Activated B cell treated with CpG ODN at 0.5 μM for 24 hours (primary cell): ENCODE data around the gene SRXN1. TPM values are rescaled to one million over a fixed set of nuclear protein-coding genes. Genes with fewer than 3 reads are reported as not detected.

ENCODE experiments used
- ATAC-seq: fragments of 200-7000 bp; cut with Tn5 transposase; one replicate; pipeline ENCODE4 v1.10.0; 2021; ENCODE audit warnings: low read depth, mild to moderate bottlenecking, moderate library complexity
- CTCF ChIA-PET: fragments of 350-600 bp; sonication (Branson Sonifier 250); formaldehyde crosslinking; loops from one replicate; lab custom pipeline; 2021; ENCODE audit warnings: antibody characterized with exemption; lab: Charles Lee
- POLR2A ChIA-PET: fragments of 350-600 bp; sonication (Branson Sonifier 250); formaldehyde crosslinking; loops from one replicate; lab custom pipeline; 2021; ENCODE audit warnings: antibody characterized with exemption; lab: Charles Lee
- DNase-seq: peaks from one replicate; pipeline ENCODE4 v3.0.0; 2022
- H3K27ac Mint-ChIP-seq: one replicate; pipeline ENCODE4 v1.8.0; 2020; ENCODE audit warnings: mixed read lengths
- H3K27me3 Mint-ChIP-seq: one replicate; pipeline ENCODE4 v1.8.0; 2021; ENCODE audit warnings: mixed read lengths
- H3K36me3 Mint-ChIP-seq: one replicate; pipeline ENCODE4 v1.8.0; 2021; ENCODE audit warnings: low read depth, mixed read lengths
- H3K4me1 Mint-ChIP-seq: one replicate; pipeline ENCODE4 v1.8.0; 2021; ENCODE audit warnings: mixed read lengths
- H3K4me3 Mint-ChIP-seq: one replicate; pipeline ENCODE4 v1.8.0; 2020; ENCODE audit warnings: mild to moderate bottlenecking, mixed read lengths
- H3K9me3 Mint-ChIP-seq: one replicate; pipeline ENCODE4 v1.8.0; 2020; ENCODE audit warnings: mixed read lengths
- CTCF ChIP-seq: fragments of 200-600 bp; IDR thresholded peaks from one replicate; pipeline ENCODE4 v1.8.0; 2022; ENCODE audit warnings: antibody characterized with exemption, mild to moderate bottlenecking
- intact Hi-C: fragments of 100-400 bp; cut with micrococcal nuclease; formaldehyde crosslinking; loops from one replicate; pipeline ENCODE4 v1.15.1; 2024
- total RNA-seq: library from RNA; stranded (reverse); gene quantifications from 2 replicates; pipeline ENCODE4 v1.2.3, GENCODE V29; 2022

Gene SRXN1
- total RNA-seq, 1 donor from 2014 or later, result 7.4 TPM

DNA sequence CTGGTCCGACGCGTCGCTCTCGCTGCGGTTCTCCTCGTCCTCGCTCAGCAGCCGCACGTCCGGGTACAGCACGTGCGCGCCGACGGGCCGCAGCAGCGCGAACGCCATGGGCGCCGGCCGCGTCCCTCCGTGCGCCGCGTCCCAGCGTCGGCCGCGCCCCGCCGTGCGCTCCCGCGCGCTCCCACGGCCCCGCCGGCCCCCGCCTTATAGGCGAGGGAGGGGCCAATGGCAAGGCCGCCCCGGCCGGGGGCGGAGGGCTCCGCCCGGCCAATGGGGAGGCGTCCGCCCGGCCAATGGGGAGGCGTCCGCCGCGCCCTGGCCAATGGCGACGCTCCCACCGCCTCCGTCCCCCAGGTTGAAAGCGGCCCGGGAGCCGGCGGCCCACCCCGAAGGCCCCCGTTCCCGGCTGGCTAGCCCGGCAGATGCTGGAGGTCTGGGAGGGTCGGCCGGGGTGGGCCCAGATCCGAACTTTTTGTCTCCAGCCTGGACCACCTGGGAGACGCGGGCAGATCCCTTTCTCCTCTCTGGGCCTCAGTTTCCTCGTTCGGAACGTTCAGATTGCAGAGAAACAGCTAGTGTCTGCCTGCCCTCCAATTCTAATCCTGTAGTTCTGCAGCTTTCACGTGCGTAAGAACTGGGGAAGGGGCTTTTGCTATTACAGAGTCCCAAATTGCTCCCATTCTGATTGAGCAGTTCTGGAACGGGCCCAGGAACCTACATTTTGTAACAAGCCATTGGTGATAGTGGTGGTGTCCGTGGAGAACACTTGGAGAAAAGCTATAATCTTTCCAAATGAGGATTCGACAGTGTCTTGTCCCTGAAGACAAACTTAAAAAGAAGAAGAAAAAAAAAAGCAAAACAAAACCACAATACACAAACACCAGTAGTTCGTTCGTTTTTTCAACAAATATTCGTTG, 42.6 kb downstream of the SRXN1 start, which contains the start of gene TCF15:
Gene TCF15, minus strand, starts transcription at position 180 of the 917 bp plus-strand sequence. Its CDS starts 72 bp downstream, at position 108.
- Mint-ChIP-seq H3K9me3 (no peaks in the 10 kb centered on the region), H3K4me3 (peak within 1 kb of the TSS; percentile 4), H3K27me3 (peaks cover 62% of the 10 kb centered on the region), H3K4me1 (peaks cover 8% of the 10 kb centered on the region), H3K27ac (no peak within 1 kb of the TSS), H3K36me3 (no peaks in the 10 kb centered on the region)
- CTCF ChIA-PET, result no interaction called here
- ATAC-seq, result peak; percentile 69
- no peak for DNase-seq
- intact Hi-C loops, result no loop called here
- no peak for TF ChIP-seq CTCF
- POLR2A ChIA-PET, result no interaction called here

DNA sequence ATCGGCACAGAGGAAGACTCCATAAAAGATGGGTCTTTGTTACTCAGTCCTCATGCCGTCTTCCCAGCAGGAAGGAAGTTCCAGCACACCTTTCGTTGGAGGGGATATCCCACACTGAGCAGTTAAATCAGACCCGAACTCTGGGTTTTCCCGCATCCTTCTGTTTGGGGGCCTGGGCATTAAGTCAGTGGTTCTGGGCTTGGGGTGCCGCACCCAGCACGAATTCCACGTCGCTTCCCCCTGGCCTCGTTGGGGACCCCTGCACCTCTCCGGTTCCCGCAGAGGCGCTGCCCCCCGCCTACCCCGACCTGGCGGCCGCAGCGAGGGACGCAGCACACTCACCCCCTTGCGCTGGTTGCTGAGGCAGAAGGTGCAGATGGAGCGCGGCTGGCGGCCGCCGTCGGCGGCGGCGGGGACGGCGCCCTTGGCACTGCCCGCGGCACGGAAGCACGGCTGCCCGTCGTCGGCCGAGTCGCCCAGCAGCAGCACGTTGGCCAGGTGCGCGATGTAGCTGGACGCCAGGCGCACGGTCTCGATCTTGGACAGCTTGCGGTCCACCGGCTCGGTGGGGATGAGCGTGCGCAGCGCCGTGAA, 43.5 kb downstream of the SRXN1 start:
- POLR2A ChIA-PET, result no interaction called here
- DNase-seq (no peak), ATAC-seq (no peak)
- H3K27me3 Mint-ChIP-seq, result peaks cover 59% of the 10 kb centered on the region
- intact Hi-C loops, result no loop called here
- TF ChIP-seq CTCF, result no peak
- CTCF ChIA-PET, result no interaction called here
- H3K36me3 Mint-ChIP-seq, result no peaks in the 10 kb centered on the region
- no peak overlapping the region for H3K27ac Mint-ChIP-seq
- no peaks in the 10 kb centered on the region for H3K9me3 Mint-ChIP-seq
- peaks cover 8% of the 10 kb centered on the region for H3K4me1 Mint-ChIP-seq
- no peak overlapping the region for H3K4me3 Mint-ChIP-seq

DNA sequence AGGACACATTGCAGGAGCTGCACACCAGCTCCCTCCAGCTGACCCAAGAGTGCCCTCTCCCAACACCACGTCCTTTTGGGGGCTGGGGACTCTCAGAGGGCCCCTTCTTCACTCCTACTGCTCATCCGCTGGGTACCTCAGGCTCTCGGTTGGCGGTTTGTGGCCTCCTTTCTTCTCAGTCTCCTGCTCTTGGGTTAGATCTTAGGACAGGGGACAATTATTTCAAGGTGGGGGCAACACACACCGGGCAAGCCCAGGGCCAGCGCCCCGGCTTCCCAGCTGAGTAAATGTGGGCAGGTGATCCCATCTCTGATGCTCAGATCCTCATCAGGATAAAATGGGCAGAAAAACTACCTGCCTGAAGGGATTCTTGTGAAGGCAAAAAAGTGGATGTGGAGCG, 44.0 kb downstream of the SRXN1 start:
- ChIA-PET CTCF (no interaction called here), POLR2A (no interaction called here)
- no peak for DNase-seq
- no peak overlapping the region for H3K27ac Mint-ChIP-seq
- H3K36me3 Mint-ChIP-seq, result no peaks in the 10 kb centered on the region
- no peak for TF ChIP-seq CTCF
- ATAC-seq, result no peak
- peaks cover 8% of the 10 kb centered on the region for H3K4me1 Mint-ChIP-seq
- H3K9me3 Mint-ChIP-seq, result no peaks in the 10 kb centered on the region
- intact Hi-C loops, result no loop called here
- no peak overlapping the region for H3K4me3 Mint-ChIP-seq
- H3K27me3 Mint-ChIP-seq, result peaks cover 57% of the 10 kb centered on the region

DNA sequence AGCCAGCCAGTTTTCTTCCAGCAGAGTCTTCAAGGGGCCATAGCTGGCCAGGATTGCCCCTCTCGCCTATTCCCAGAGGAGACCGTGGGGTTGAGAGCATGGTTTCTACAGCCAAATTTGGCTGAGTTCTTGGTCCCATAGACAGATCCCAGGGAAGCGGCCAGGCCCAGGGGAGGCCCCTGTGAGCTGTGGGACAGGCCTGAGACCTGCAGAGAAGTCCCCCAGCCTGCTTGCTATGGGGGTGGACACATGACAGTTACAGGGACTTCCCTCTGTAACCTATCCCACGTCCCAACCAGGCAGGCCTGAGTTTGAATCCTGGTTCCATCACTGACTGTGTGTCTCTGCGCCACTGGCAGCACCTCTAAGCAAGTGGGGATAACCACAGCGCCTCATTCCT, 45.5 kb downstream of the SRXN1 start:
- no peak for TF ChIP-seq CTCF
- Mint-ChIP-seq H3K4me3 (no peak overlapping the region), H3K27ac (no peak overlapping the region), H3K4me1 (peaks cover 8% of the 10 kb centered on the region), H3K9me3 (no peaks in the 10 kb centered on the region), H3K36me3 (no peaks in the 10 kb centered on the region), H3K27me3 (peaks cover 43% of the 10 kb centered on the region)
- intact Hi-C loops, result no loop called here
- ChIA-PET CTCF (no interaction called here), POLR2A (no interaction called here)
- no peak for ATAC-seq
- DNase-seq, result no peak

- Mint-ChIP-seq H3K4me1 (no peaks in the 10 kb centered on the region), H3K4me3 (no peak overlapping the region), H3K9me3 (no peaks in the 10 kb centered on the region), H3K27me3 (peaks cover 33% of the 10 kb centered on the region), H3K36me3 (no peaks in the 10 kb centered on the region), H3K27ac (no peak overlapping the region)
- DNase-seq (no peak), ATAC-seq (no peak)
- intact Hi-C loops, result no loop called here
- ChIA-PET POLR2A (no interaction called here), CTCF (no interaction called here)
- no peak for TF ChIP-seq CTCF
Observed at GRCh38 chr20:605237-605636, 47.8 kb downstream of the SRXN1 start.
